ENCODE results near the gene MYLK4.

Gene MYLK4

DNA sequence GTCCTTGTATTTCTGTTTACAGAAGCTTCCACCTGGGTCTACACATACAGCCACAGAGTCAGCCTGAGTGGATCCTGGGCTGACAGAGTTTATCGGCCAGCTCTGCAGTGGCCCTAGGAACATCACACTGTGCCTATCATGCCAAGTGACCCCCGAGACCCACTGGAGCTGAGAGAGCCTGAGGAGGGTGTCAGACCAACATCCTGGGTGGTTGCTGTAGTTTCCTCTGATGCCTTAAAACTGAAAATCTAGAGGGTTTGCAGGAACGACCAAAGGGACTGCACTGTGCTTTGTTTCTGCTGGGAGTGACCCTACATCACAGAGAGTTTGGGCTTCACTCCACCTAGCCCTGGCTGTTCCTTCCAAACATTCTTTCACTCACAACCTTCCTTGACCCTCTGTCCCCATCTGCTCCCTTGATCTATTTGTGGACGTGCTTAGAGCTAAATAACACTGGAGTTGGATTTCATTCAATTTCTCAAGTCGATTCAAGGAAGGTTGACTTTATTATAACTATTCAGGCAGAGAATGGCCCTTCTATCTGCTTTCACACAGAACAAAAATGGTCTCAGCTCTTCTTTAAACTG, 18.1 kb downstream of the MYLK4 start:
- DNase-seq, result no peak

DNA sequence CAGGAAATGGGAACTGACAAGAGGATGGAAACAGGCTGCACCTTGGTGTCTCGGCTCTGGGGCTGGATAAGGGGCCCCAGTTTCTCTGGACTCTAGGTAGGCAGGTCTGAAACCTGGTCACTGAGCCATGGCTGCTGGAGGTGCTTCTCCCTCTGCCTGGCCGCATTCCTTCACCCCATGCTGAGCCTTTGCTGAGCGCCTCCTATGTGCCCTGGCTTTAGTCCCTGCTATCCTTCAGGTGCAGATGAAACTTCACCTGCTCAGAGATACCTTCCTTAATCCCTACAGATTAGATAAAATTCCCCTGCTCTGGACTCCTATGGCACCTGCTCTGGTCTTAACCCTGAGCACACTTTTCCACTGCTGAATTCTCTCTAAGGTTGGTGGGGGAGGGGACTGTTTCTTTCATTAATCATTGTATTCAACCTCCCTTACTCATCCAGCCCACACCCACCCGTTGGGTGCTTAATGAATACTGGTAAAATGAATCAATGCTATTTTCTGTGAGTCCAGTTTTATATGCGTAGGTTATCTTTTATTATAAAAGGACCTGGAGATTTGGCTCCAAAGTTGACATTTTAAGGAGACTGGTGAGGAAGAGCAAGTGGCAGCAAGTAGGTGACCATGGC, 19.3 kb downstream of the MYLK4 start:
- DNase-seq, result no peak

DNA sequence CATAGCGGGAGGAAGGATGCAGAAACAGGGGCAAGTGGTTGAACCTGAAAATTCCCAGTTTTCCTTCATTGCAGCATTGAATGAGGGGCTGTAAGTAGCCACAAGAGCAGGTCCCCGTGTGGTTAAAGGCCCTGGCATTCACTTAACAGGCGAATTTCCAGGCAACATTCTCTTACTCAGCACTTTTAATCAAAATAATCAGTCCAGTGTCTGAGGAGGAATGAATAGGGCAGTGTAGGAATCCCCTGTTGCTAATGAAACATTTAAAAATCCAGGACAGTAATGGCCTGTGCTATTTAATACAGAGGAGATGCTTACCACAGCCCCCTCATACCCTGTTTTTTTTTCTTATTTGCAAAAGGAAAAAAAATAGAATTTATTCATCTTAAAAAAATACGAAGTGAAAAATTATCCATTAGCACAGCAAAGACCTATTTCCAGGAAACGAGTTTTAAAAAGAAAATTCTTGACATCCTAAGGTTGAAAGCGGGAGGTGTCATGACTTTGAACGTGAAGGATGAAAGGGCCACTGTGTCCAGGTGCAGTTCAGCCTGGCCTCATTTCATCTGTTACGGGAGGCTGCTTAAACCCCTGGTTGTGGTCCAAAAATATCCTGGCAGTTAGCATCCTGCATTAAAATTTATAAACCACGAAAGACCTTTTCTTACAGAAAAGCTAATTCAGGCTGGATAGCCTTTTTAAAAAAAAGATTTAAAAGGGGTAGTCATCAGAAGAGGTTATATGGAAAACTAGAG, 20.2 kb downstream of the MYLK4 start:
- no peak for DNase-seq

DNA sequence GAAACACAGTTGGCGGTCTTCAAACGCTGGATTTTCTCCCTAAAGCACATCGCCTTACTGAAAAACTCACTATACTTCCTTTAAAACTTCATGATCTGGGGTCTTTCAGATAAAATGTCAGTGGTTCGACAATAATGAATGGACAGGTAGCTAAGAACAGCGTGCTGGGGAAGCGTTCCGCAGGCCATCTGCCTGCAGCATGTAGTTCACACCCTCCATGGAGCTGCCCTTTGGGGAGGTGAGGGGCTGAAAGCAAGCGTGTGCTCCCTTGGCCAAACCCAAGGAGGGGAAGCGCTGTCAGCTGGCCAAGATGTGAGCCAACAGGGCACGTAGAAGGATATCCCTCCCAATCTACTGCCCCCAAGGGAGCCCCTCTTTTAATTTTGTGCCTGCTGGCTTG, 20.8 kb downstream of the MYLK4 start:
- DNase-seq, result no peak

DNA sequence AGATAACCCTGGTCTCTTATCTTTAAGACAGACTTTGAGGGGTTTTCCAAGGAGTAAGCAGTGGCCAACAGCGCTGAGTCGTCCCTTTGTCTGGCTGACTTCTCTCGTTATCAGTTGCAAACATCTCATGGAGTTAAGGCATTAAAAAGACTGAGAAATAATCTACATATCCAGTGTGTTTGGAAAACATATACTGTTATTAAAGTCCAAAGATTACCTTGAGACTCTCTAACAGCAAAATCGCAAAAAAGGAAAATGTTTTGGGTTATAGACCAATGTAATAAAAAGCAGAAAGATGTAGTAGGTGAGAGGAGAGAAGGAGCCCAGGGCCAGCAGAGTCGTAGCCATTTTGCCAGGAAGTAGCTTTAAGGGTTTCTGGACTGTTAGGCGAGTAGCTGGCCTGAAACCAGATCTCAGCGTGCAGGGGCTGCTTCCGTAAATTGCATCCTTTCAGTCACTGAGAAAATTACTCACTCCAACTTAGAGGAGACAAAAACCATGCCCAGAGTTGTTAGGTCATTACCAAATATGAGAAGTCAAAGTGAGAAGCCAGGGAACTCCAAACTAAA, 24.6 kb downstream of the MYLK4 start:
- DNase-seq, result no peak

GRCh38 chr6:2725364-2725988, 25.2 kb downstream of the MYLK4 start:
- no peak for DNase-seq

- DNase-seq, result no peak
These were observed 29.5 kb downstream of the MYLK4 start for GRCh38 chr6:2721219-2721618.

GRCh38 chr6:2719093-2719455, 31.6 kb downstream of the MYLK4 start:
- DNase-seq, result no peak

DNA sequence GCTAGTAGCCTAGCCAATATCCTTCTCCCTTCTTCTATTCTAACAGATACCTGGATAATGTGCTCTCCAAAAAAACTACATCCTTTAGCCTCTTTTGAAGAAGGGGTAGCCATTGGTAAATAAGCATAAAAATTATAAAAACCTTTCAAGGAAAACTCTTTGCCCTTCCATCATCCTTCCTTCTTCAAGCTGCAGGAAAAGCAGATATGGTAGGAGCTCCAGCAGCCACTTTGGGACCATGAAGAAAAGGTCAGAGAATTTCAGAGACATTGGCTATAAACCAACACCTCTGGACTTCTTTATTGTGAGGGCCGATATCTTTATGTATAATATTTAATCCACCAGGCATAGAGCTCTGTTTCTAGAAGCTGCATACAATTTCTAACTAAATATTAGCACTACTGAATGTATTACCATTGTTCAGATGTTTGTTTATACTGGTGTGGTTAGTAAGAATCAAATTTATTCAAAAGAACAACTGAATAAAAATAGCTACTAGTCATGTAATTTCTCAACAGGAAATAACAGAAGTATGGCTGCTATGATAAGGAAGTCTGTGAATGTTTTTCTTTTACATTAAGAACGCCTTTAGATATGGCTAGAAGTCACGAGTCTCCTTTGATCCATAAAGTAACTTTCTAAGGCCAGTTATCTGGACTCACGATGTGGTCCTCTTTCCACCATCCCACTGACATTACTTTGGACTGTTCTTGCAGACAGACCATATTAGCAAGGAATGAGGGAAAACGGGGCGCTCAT, 32.2 kb downstream of the MYLK4 start:
- DNase-seq, result no peak

GRCh38 chr6:2716936-2717700, 33.6 kb downstream of the MYLK4 start:
- DNase-seq, result no peak

GRCh38 chr6:2715737-2716136, 35.0 kb downstream of the MYLK4 start:
- DNase-seq, result no peak

DNA sequence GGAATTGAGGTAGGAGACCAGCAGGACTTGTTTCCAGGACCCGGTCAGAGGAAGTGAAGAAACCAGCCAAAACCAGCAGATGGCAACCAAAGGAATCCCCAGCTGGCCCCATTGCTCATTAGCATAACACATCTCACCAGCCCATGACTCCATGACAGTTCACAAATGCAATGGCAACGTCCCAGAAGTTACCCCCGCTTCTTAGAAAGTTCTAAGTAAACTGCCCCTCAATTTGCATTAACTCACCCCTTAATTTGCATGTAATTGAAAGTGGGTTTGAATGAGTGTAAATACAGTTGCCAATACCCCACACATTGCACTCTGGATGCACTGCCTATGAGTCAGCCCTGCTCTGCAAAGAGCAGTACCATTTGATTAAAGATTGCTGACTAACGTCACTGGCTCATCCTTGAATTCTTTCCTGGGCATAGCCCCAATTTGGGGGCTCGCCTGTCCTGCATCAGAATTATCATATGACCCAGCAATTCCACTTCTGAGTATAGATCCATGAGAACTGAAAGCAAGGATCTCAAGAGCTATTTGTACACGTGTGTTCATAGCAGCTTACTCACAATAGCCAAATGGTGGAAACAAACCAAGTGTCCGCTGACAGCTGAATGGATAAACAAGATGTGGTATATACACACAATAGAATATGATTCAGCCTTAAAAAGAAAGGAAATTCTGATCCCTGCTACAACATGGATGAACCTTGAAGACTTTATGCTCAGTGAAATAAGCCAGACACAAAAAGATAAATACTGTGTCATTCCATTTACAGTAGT, 36.4 kb downstream of the MYLK4 start:
- DNase-seq, result no peak

DNA sequence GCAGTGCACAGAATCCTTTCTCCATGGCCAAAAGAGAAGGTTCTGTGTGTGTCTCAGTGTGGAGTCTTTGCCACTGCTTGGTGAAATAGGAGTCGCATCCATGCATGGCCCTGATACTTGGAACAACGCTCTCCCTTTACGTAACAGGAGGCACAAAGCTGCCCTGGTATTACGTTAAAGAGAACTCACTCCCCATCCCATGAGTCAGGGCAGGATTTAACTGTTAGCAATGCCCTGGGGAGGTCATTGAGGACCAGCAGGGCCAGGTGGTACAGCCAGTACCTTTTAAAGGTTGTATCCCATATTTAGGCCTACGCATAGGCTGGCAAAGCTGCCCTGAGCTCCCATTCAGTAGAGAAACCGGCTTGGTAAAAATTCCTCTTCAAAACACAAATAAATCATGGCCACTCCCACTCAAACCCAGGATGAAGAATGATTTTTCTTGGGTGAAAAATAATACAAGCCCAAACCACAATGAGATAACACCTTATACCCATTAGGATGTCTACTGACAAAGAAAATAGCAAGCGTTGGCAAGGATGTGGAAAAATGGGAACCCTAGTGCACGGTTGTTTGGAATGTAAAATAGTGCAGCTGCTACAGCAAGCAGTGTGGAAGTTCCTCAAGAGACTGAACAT, 37.1 kb downstream of the MYLK4 start:
- no peak for DNase-seq

DNA sequence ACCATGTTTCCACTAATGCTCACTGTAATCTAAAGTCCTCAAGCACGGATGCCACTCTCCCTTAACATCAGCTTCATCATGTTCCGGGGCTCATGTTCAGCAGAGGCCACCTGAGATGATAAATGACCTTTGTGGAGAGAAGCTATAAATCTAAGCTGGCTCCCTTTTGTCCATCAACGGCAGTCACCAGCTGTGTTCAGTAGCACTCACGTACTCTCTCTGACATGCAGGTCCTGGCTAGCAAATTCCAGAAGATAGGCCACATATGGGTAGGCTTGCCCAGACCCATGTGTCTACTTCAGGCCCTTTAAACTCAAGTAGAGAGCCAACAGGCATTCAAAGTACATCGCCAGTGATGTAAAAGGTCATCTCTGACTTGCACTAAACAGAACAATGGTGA, 38.6 kb downstream of the MYLK4 start:
- no peak for DNase-seq

DNA sequence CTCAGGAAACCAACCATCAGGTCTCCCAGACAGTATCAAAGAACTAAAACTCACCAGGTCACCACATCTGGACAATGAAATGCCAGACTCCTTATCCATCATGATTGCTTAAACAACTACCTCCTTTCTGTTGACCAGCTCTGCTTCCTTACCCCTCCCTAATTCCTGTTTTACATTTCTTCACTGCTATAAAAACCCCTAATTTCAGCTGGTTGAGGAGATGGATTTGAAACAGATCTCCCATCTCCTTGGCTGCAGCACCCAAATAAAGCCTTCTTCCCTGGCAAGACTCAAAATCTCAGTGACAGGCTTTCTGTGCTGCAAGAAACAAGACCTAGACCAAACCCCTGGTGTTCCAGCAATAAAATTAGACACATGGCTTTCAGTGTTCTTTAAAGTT, 40.3 kb downstream of the MYLK4 start:
- DNase-seq, result no peak

GRCh38 chr6:2708456-2708855, 42.3 kb downstream of the MYLK4 start:
- DNase-seq, result no peak

- DNase-seq, result peak; percentile 64
These were observed 44.2 kb downstream of the MYLK4 start for GRCh38 chr6:2706558-2706957.

- DNase-seq, result no peak
These were observed 45.5 kb downstream of the MYLK4 start for GRCh38 chr6:2705256-2705655.

- no peak for DNase-seq
These were observed 53.4 kb downstream of the MYLK4 start for GRCh38 chr6:2697291-2697690.

GRCh38 chr6:2695454-2696095, 55.1 kb downstream of the MYLK4 start:
- no peak for DNase-seq

All from NCI-H2171 (cell line).